Activated CD8-positive, alpha-beta memory T cell treated with anti-CD3 and anti-CD28 coated beads, Interleukin-2, amount 50 U/mL, for 48 hours (primary cell): Measurements from ENCODE around the gene DRAM2.
"Not testable (repeated sequence)": the region's sequence is repeated elsewhere in the genome, so short reads cannot be mapped to it uniquely, and the experiment has no call there.

Experiments
- DNase-seq: peaks from one replicate; pipeline ENCODE4 v3.0.0-alpha.2; 2020

The DRAM2 gene

GRCh38 chr1:111141245-111142220 is 1.6 kb upstream of the DRAM2 start:
- DNase-seq = no peak

- no peak for DNase-seq
These were observed 731 bp upstream of the DRAM2 start for GRCh38 chr1:111140680-111140967.

GRCh38 chr1:111139324-111139955 is 453 bp downstream of the DRAM2 start:
- peak; percentile 77 for DNase-seq

GRCh38 chr1:111133866-111134265 is 6.0 kb downstream of the DRAM2 start:
- no peak for DNase-seq

- DNase-seq = no peak
These were observed 8.2 kb downstream of the DRAM2 start for GRCh38 chr1:111131693-111132092.

- DNase-seq = no peak
These were observed 10.5 kb downstream of the DRAM2 start for GRCh38 chr1:111129376-111129775.

- DNase-seq = no peak
These were observed 11.8 kb downstream of the DRAM2 start for GRCh38 chr1:111127923-111128643.

GRCh38 chr1:111126354-111126753 is 13.5 kb downstream of the DRAM2 start:
- DNase-seq = no peak

- DNase-seq = no peak
These were observed 23.4 kb downstream of the DRAM2 start for GRCh38 chr1:111116496-111116895.

GRCh38 chr1:111110197-111110899 is 29.5 kb downstream of the DRAM2 start:
- no peak for DNase-seq

- DNase-seq = no peak
These were observed 34.9 kb downstream of the DRAM2 start for GRCh38 chr1:111104981-111105380.

GRCh38 chr1:111101854-111102642 is 37.8 kb downstream of the DRAM2 start:
- DNase-seq = no peak

GRCh38 chr1:111099289-111099688 is 40.6 kb downstream of the DRAM2 start:
- DNase-seq = no peak

GRCh38 chr1:111097356-111098099 is 42.4 kb downstream of the DRAM2 start:
- no peak for DNase-seq

GRCh38 chr1:111095421-111095820 is 44.5 kb downstream of the DRAM2 start:
- not testable (repeated sequence) for DNase-seq

- no peak for DNase-seq
These were observed 50.3 kb downstream of the DRAM2 start for GRCh38 chr1:111089638-111090037.

- no peak for DNase-seq
These were observed 54.2 kb downstream of the DRAM2 start for GRCh38 chr1:111085676-111086075.

- no peak for DNase-seq
These were observed 54.9 kb downstream of the DRAM2 start for GRCh38 chr1:111084999-111085398.

- no peak for DNase-seq
These were observed 57.3 kb downstream of the DRAM2 start for GRCh38 chr1:111082421-111083203.

GRCh38 chr1:111079329-111079728 is 60.6 kb downstream of the DRAM2 start:
- not testable (repeated sequence) for DNase-seq

- DNase-seq = not testable (repeated sequence)
These were observed 62.6 kb downstream of the DRAM2 start for GRCh38 chr1:111077312-111077711.
